HEK293T (cell line): Measurements from ENCODE around the gene KLK12.

Experiments used
- ARNT ChIP-seq: fragments of 450-650 bp; IDR thresholded peaks from 2 replicates; pipeline ENCODE4 v1.6.1; 2017; ENCODE audit warnings: mild to moderate bottlenecking
- BHLHE40 ChIP-seq: fragments of 450-650 bp; IDR thresholded peaks from 2 replicates; pipeline ENCODE4 v1.6.1; 2016; ENCODE audit warnings: mild to moderate bottlenecking, moderate library complexity, borderline replicate concordance
- ELF4 ChIP-seq: fragments of 450-650 bp; IDR thresholded peaks from 2 replicates; pipeline ENCODE4 v1.6.1; 2017; ENCODE audit warnings: antibody characterized with exemption
- FOXK2 ChIP-seq: fragments of 450-650 bp; IDR thresholded peaks from 2 replicates; pipeline ENCODE4 v1.6.1; 2016; ENCODE audit warnings: mild to moderate bottlenecking
- FOXM1 ChIP-seq: fragments of 450-650 bp; IDR thresholded peaks from 2 replicates; pipeline ENCODE4 v1.6.1; 2017; ENCODE audit warnings: mild to moderate bottlenecking, borderline replicate concordance
- HDGF ChIP-seq: fragments of 450-650 bp; IDR thresholded peaks from 2 replicates; pipeline ENCODE4 v1.6.1; 2017; ENCODE audit warnings: antibody characterized with exemption, borderline replicate concordance
- L3MBTL2 ChIP-seq: fragments of 450-650 bp; conservative IDR thresholded peaks from 2 replicates; pipeline ENCODE4 v1.6.1; 2016; ENCODE audit warnings: mild to moderate bottlenecking
- LEF1 ChIP-seq: fragments of 450-650 bp; IDR thresholded peaks from 2 replicates; pipeline ENCODE4 v1.6.1; 2017; ENCODE audit warnings: mild to moderate bottlenecking, borderline replicate concordance
- NFRKB ChIP-seq: fragments of 450-650 bp; IDR thresholded peaks from 2 replicates; pipeline ENCODE4 v1.6.1; 2016; ENCODE audit warnings: mild to moderate bottlenecking, moderate library complexity
- PKNOX1 ChIP-seq: fragments of 450-650 bp; IDR thresholded peaks from 2 replicates; pipeline ENCODE4 v1.6.1; 2016
- SP1 ChIP-seq: fragments of 450-650 bp; IDR thresholded peaks from 2 replicates; pipeline ENCODE4 v1.6.1; 2017
- SUZ12 ChIP-seq: fragments of 450-650 bp; IDR thresholded peaks from 2 replicates; pipeline ENCODE4 v1.6.1; 2016; ENCODE audit warnings: mild to moderate bottlenecking
- TARDBP ChIP-seq: fragments of 450-650 bp; IDR thresholded peaks from 2 replicates; pipeline ENCODE4 v1.6.1; 2016
- ZNF384 ChIP-seq: fragments of 450-650 bp; IDR thresholded peaks from 2 replicates; pipeline ENCODE4 v1.6.1; 2016

- TF ChIP-seq ELF4 (no peak), ZNF384 (no peak), HDGF (no peak), FOXK2 (no peak), BHLHE40 (no peak), TARDBP (no peak), NFRKB (no peak), SP1 (no peak), L3MBTL2 (no peak), PKNOX1 (no peak), FOXM1 (no peak), SUZ12 (no peak), ARNT (no peak), LEF1 (no peak)
Observed at GRCh38 chr19:51001515-51001914, 33.3 kb downstream of the KLK12 start, which contains the start of gene KLK8.
